NT2/D1 (cell line): ENCODE measurements around the gene C11orf58.

Experiments used
- SUZ12 ChIP-seq: IDR thresholded peaks from 2 replicates; pipeline ENCODE4 v1.6.1; 2011; ENCODE audit not compliant: insufficient read length, insufficient read depth; ENCODE audit errors: extremely low read depth
- YY1 ChIP-seq: IDR thresholded peaks from 2 replicates; pipeline ENCODE4 v1.6.1; 2011; ENCODE audit not compliant: insufficient read length, insufficient read depth
- ZNF274 ChIP-seq: IDR thresholded peaks from 2 replicates; pipeline ENCODE4 v1.6.1; 2011; ENCODE audit warnings: mild to moderate bottlenecking, low read depth, low read length

DNA sequence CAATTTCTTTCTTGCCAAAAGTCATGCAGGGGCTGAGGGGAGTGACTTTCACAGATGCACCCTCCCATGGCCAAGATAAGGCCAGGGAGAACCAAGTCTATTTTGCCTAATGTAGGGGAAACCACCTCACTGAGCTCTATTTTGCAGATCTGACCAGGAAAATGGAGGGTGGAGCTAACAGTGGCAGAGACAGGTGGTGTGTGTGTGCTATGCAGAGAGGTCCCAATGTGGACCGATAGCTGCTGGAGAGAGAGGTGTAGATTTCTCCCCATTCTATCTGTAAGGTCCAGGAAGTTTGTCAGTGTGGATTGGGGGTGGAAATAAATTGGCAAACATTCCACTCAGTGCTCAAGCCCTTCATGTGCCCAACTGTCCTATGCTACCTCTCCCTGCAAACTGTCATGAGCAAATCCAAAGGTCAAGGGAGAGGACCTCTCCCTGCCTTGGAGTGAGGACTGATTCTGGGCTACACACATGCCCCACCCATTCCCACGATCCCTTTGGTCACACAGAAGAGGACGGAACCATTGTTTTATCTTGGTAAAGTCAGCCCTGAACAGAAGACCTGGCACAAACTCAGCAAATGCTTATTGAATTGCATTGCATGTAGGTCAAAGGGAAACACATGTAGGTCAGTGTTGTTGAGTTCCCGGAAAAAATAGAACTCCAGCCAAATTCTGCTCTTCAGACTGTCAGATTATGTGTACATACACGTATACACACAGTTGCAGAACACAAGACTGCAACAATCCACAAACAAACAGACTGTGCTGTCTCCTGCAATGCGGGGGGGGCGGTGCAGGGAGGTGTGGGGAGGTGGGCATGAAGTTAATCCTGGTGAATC lies 65.9 kb downstream of the C11orf58 start:
- no peak for TF ChIP-seq ZNF274
- TF ChIP-seq YY1 = no peak
- no peak for TF ChIP-seq SUZ12
